H9 (cell line): ENCODE data around the gene MRM1. TPM values are rescaled to one million over a fixed set of nuclear protein-coding genes. Genes with fewer than 3 reads are reported as not detected.

Source experiments
- DNase-seq: peaks from one replicate; pipeline ENCODE4 v3.0.0-alpha.2; 2017
- H2AFZ ChIP-seq: one replicate; pipeline ENCODE4 v1.6.1; 2013; ENCODE audit warnings: mild to moderate bottlenecking, low read length, control low read depth, moderate library complexity
- H2AK5ac ChIP-seq: 2 replicates; pipeline ENCODE4 v1.6.1; 2013; ENCODE audit warnings: low read length, control low read depth, mixed read lengths; ENCODE audit not compliant: insufficient read length
- H2BK120ac ChIP-seq: one replicate; pipeline ENCODE4 v1.6.1; 2013; ENCODE audit warnings: low read depth, mild to moderate bottlenecking, low read length, control low read depth, inconsistent platforms; ENCODE audit not compliant: poor library complexity, severe bottlenecking
- H2BK12ac ChIP-seq: 2 replicates; pipeline ENCODE4 v1.6.1; 2013; ENCODE audit warnings: low read length, control low read depth, mixed read lengths, low read depth; ENCODE audit not compliant: insufficient read length
- H2BK15ac ChIP-seq: 2 replicates; pipeline ENCODE4 v1.6.1; 2013; ENCODE audit warnings: low read depth, low read length, control low read depth
- H2BK20ac ChIP-seq: one replicate; pipeline ENCODE4 v1.6.1; 2013; ENCODE audit warnings: low read depth, mild to moderate bottlenecking, low read length, control low read depth, inconsistent platforms; ENCODE audit not compliant: poor library complexity, severe bottlenecking
- H2BK5ac ChIP-seq: 2 replicates; pipeline ENCODE4 v1.6.1; 2013; ENCODE audit warnings: low read length, control low read depth, mixed read lengths; ENCODE audit not compliant: insufficient read length
- H3K14ac ChIP-seq: 2 replicates; pipeline ENCODE4 v1.6.1; 2013; ENCODE audit warnings: low read length, control low read depth; ENCODE audit not compliant: insufficient read depth
- H3K18ac ChIP-seq: 2 replicates; pipeline ENCODE4 v1.6.1; 2013; ENCODE audit warnings: low read depth, mild to moderate bottlenecking, mixed read lengths, low read length, control low read depth; ENCODE audit not compliant: insufficient read length
- H3K23ac ChIP-seq: 2 replicates; pipeline ENCODE4 v1.6.1; 2013; ENCODE audit warnings: low read length, control low read depth, mixed read lengths, low read depth; ENCODE audit not compliant: insufficient read length
- H3K23me2 ChIP-seq: 2 replicates; pipeline ENCODE4 v1.6.1; 2013; ENCODE audit warnings: low read depth, mild to moderate bottlenecking, mixed read lengths, low read length, control low read depth; ENCODE audit not compliant: insufficient read length, poor library complexity, severe bottlenecking
- H3K27ac ChIP-seq: 2 replicates; pipeline ENCODE4 v1.5.1; 2013; ENCODE audit warnings: low read length, control low read depth, mixed read lengths, low read depth; ENCODE audit not compliant: insufficient read length
- H3K27me3 ChIP-seq: 2 replicates; pipeline ENCODE4 v1.6.1; 2013; ENCODE audit warnings: low read length, control low read depth, inconsistent platforms; ENCODE audit not compliant: insufficient read depth
- H3K4ac ChIP-seq: 2 replicates; pipeline ENCODE4 v1.6.1; 2013; ENCODE audit warnings: low read depth, mild to moderate bottlenecking, control low read depth, inconsistent platforms, low read length, moderate library complexity
- H3K4me1 ChIP-seq: 2 replicates; pipeline ENCODE4 v1.6.1; 2013; ENCODE audit warnings: low read length, control low read depth, inconsistent platforms; ENCODE audit not compliant: insufficient read depth
- H3K4me2 ChIP-seq: 2 replicates; pipeline ENCODE4 v1.6.1; 2013; ENCODE audit warnings: low read length, control low read depth, mixed read lengths; ENCODE audit not compliant: insufficient read length, insufficient read depth
- H3K56ac ChIP-seq: 2 replicates; pipeline ENCODE4 v1.6.1; 2013; ENCODE audit warnings: low read depth, mild to moderate bottlenecking, mixed read lengths, low read length, control low read depth; ENCODE audit not compliant: insufficient read length
- H3K79me1 ChIP-seq: 2 replicates; pipeline ENCODE4 v1.6.1; 2013; ENCODE audit warnings: low read depth, mild to moderate bottlenecking, moderate library complexity, low read length, control low read depth, inconsistent platforms; ENCODE audit not compliant: insufficient read depth, poor library complexity, severe bottlenecking
- H3K79me2 ChIP-seq: 2 replicates; pipeline ENCODE4 v1.6.1; 2013; ENCODE audit warnings: low read length, control low read depth, inconsistent platforms; ENCODE audit not compliant: insufficient read depth
- H3K9ac ChIP-seq: 2 replicates; pipeline ENCODE4 v1.6.1; 2013; ENCODE audit warnings: low read length, control low read depth, mixed read lengths; ENCODE audit not compliant: insufficient read length; ENCODE audit errors: extremely low read depth
- H3K9me3 ChIP-seq: one replicate; pipeline ENCODE4 v1.6.1; 2013; ENCODE audit warnings: low read depth, low read length, inconsistent platforms; ENCODE audit not compliant: control insufficient read depth
- H3T11ph ChIP-seq: one replicate; pipeline ENCODE4 v1.6.1; 2013; ENCODE audit warnings: mild to moderate bottlenecking, low read length, control low read depth, inconsistent platforms
- H4K20me1 ChIP-seq: one replicate; pipeline ENCODE4 v1.6.1; 2013; ENCODE audit not compliant: control insufficient read depth, insufficient read length, insufficient read depth
- H4K5ac ChIP-seq: 2 replicates; pipeline ENCODE4 v1.6.1; 2013; ENCODE audit warnings: low read depth, mild to moderate bottlenecking, mixed read lengths, low read length, control low read depth; ENCODE audit not compliant: insufficient read length
- H4K8ac ChIP-seq: replicated peaks from 2 replicates; pipeline ENCODE4 v1.6.1; 2013; ENCODE audit warnings: low read length, control low read depth, mixed read lengths, low read depth; ENCODE audit not compliant: insufficient read length
- H4K91ac ChIP-seq: 2 replicates; pipeline ENCODE4 v1.6.1; 2013; ENCODE audit warnings: low read depth, mild to moderate bottlenecking, moderate library complexity, mixed read lengths, low read length, control low read depth; ENCODE audit not compliant: insufficient read length
- H3K27ac Mint-ChIP-seq, 3 experiments: 2 replicates in 2 of 3; 3 replicates in 1 of 3; pipeline ENCODE4 v1.8.0; 2020 to 2021; ENCODE audit warnings: mixed read lengths in 3 of 3, mild to moderate bottlenecking in 1 of 3, moderate library complexity in 1 of 3
- H3K27me3 Mint-ChIP-seq: 2 replicates; pipeline ENCODE4 v1.8.0; 2021; ENCODE audit warnings: low read depth, mild to moderate bottlenecking, moderate library complexity, mixed read lengths
- H3K36me3 Mint-ChIP-seq, 3 experiments: 2 replicates in 2 of 3; 3 replicates in 1 of 3; pipeline ENCODE4 v1.8.0; 2020 to 2021; ENCODE audit warnings: low read depth in 3 of 3, mixed read lengths in 3 of 3; ENCODE audit not compliant: insufficient read depth in 1 of 3
- H3K4me1 Mint-ChIP-seq, 2 experiments: 2 replicates each; pipeline ENCODE4 v1.8.0; 2020; ENCODE audit warnings: mixed read lengths in 2 of 2
- H3K4me3 Mint-ChIP-seq, 2 experiments: 2 replicates in 1 of 2; 3 replicates in 1 of 2; pipeline ENCODE4 v1.8.0; 2020 to 2021; ENCODE audit warnings: mild to moderate bottlenecking in 2 of 2, mixed read lengths in 2 of 2, moderate library complexity in 1 of 2
- H3K9me3 Mint-ChIP-seq, 2 experiments: 2 replicates in 1 of 2; 3 replicates in 1 of 2; pipeline ENCODE4 v1.8.0; 2020; ENCODE audit warnings: mild to moderate bottlenecking in 2 of 2, mixed read lengths in 2 of 2, moderate library complexity in 1 of 2
- CTCF ChIP-seq: fragments of 200-600 bp; sonication (generic); conservative IDR thresholded peaks from 3 replicates; pipeline ENCODE4 v1.8.0; 2021; ENCODE audit warnings: antibody characterized with exemption, mild to moderate bottlenecking
- WGBS: extraction: QIAGEN DNeasy Blood & Tissue Kit; methylation state at CpG from one replicate; pipeline ENCODE4 v1.1.7; 2013; ENCODE audit warnings: missing lambda C conversion rate, low lambda C conversion rate, mixed read lengths; ENCODE audit not compliant: insufficient read length; ENCODE audit errors: extremely low coverage; 5-methylcytosine and 5-hydroxymethylcytosine counted together
- total RNA-seq: library from RNA; stranded (reverse); gene quantifications from 2 replicates; pipeline ENCODE4 v1.2.1, GENCODE V29; 2021

MRM1 gene
- total RNA-seq, 1 experiment from 2014 or later, result 10.3 TPM

GRCh38 chr17:36608794-36609497, 7.6 kb downstream of the MRM1 start:
- Histone ChIP-seq H4K5ac (no peak overlapping the region), H3K9ac (no peak overlapping the region), H3K4me2 (no peak overlapping the region)

More at GRCh38 chr17:36608794-36609497, 7.6 kb downstream of the MRM1 start:
- DNase-seq, result peak; percentile 79
- H2AFZ ChIP-seq, result no peak overlapping the region
- no peaks in the 10 kb centered on the region for H4K20me1 ChIP-seq
- no peak overlapping the region for H4K8ac ChIP-seq
- no peak overlapping the region for H4K91ac ChIP-seq
- peak; percentile 57 for TF ChIP-seq CTCF
- H3K79me2 ChIP-seq, result no peaks in the 10 kb centered on the region; the same call in 1 of the 2 replicates
- H2BK5ac ChIP-seq, result no peak overlapping the region
- 0 out of 2 replicates have a peak, but pooled peaks cover under 1% of the 10 kb centered on the region for H3K4me1 ChIP-seq
- no peak overlapping the region for H2AK5ac ChIP-seq
- no peak overlapping the region for H3K14ac ChIP-seq
- peaks cover 35 to 45% of the 10 kb centered on the region in 2 experiments for H3K4me1 Mint-ChIP-seq
- H3K23ac ChIP-seq, result no peak overlapping the region
- H3K79me1 ChIP-seq, result no peaks in the 10 kb centered on the region
- H3K4me3 Mint-ChIP-seq, result no peak overlapping the region
- no peak overlapping the region; a peak in 1 of 7 replicates for H3K27ac Mint-ChIP-seq
- no peak overlapping the region for H2BK12ac ChIP-seq
- no peak overlapping the region for H3K18ac ChIP-seq
- no peaks in the 10 kb centered on the region for H3K27me3 ChIP-seq
- no peaks in the 10 kb centered on the region for H3K27me3 Mint-ChIP-seq
- H3K56ac ChIP-seq, result no peak overlapping the region
- H3K4ac ChIP-seq, result no peak overlapping the region
- no peak overlapping the region for H2BK15ac ChIP-seq
- peaks cover 5 to 30% (median 14%) of the 10 kb centered on the region in 3 experiments for H3K36me3 Mint-ChIP-seq
- H3K23me2 ChIP-seq, result no peaks in the 10 kb centered on the region
- no peak overlapping the region for H2BK120ac ChIP-seq
- peaks cover 0 to 3% of the 10 kb centered on the region in 2 experiments; a peak in 1 of 5 replicates for H3K9me3 Mint-ChIP-seq
- H3K9me3 ChIP-seq, result no peaks in the 10 kb centered on the region
- H3K27ac ChIP-seq, result no peak overlapping the region
- no peak overlapping the region for H3T11ph ChIP-seq
- H2BK20ac ChIP-seq, result no peak overlapping the region
- no CpG with 5 or more reads among the region's 24 CpGs for WGBS
